ENCODE results near the gene GABPB2. TPM values are rescaled to one million over a fixed set of nuclear protein-coding genes. Genes with fewer than 3 reads are reported as not detected.

Gene GABPB2
- total and polyA plus RNA-seq, 4 donors, result 0.94 to 13.3 (median 4.4) TPM

DNA sequence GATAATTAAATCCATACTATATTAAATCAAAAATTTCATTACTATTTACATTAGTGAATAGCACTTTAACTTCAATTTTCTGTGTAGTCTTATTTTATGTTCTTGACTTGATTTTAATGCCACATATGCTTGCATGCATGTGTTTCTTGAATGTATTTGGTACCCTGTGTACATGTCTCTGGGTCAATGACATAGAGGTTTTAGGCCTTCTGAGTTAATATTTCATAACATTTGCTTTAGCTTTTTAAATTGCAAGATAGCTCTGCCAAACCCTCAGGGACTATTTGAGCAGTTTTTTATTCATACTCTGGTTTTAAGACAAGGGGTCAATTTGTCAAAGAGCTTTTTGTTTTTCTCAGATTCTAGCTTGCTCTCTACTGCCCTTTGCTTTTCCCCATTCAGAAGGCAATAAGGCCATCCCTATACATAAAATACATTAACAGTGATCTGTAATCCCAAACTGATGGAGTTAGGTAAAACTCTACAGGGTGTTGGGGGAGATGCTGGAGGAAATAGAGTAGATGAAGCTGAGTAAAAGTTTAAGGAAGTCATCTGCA, 5.4 kb upstream of the GABPB2 start (continued):
- TF ChIP-seq, protein P1, sequence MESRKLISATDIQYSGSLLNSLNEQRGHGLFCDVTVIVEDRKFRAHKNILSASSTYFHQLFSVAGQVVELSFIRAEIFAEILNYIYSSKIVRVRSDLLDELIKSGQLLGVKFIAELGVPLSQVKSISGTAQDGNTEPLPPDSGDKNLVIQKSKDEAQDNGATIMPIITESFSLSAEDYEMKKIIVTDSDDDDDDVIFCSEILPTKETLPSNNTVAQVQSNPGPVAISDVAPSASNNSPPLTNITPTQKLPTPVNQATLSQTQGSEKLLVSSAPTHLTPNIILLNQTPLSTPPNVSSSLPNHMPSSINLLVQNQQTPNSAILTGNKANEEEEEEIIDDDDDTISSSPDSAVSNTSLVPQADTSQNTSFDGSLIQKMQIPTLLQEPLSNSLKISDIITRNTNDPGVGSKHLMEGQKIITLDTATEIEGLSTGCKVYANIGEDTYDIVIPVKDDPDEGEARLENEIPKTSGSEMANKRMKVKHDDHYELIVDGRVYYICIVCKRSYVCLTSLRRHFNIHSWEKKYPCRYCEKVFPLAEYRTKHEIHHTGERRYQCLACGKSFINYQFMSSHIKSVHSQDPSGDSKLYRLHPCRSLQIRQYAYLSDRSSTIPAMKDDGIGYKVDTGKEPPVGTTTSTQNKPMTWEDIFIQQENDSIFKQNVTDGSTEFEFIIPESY (IDR thresholded peaks at IDR 0.05), result peak; percentile 28
- TF ChIP-seq FOXA2 (IDR thresholded peaks at IDR 0.05), result no peak
- TF ChIP-seq GABPA (IDR thresholded peaks at IDR 0.05 in 1 of 2, conservative IDR thresholded peaks at IDR 0.05 in 1 of 2), result no peak
- TF ChIP-seq RAD21 (IDR thresholded peaks at IDR 0.05), result no peak
- TF ChIP-seq YY1 (IDR thresholded peaks at IDR 0.05), result peak; percentile 28
- TF ChIP-seq HNF4G (IDR thresholded peaks at IDR 0.05), result no peak

DNA sequence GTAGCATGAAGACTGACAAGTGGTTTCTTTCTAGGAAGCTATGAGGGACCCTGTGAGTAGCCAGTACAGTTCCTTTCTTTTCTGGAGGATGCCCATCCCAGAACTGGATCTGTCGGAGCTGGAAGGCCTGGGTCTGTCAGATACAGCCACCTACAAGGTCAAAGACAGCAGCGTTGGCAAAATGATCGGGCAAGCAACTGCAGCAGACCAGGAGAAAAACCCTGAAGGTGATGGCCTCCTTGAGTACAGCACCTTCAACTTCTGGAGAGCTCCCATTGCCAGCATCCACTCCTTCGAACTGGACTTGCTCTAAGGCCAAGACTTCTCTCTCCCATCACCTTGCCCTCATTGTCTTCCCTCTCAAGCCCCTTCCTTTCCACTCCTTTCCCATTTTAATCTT, 3.4 kb upstream of the GABPB2 start:
- Histone ChIP-seq H3K9ac (ENCODE audit: low read depth in 1 of 2, low read length in 2 of 2) (no peak overlapping the region), H3K4me3 (ENCODE audit: low read depth in 1 of 3, low read length in 3 of 3) (no peak overlapping the region), H3K4me1 (ENCODE audit: control insufficient read depth in 4 of 4, insufficient read depth in 4 of 4, low read length in 3 of 4) (peaks cover 7 to 29% (median 21%) of the 10 kb centered on the region in 4 donors), H3K9me3 (ENCODE audit: control insufficient read depth in 4 of 4, low read length in 3 of 4) (no peaks in the 10 kb centered on the region), H3K36me3 (ENCODE audit: control insufficient read depth in 4 of 4, insufficient read depth in 3 of 4, low read depth in 1 of 4, low read length in 3 of 4) (no peaks in the 10 kb centered on the region), H3K27ac (ENCODE audit: low read depth in 1 of 2, low read length in 2 of 2) (no peak overlapping the region), H3K27me3 (ENCODE audit: control insufficient read depth in 4 of 4, insufficient read depth in 4 of 4, low read length in 3 of 4) (no peaks in the 10 kb centered on the region)
- TF ChIP-seq HNF4G (IDR thresholded peaks at IDR 0.05) (no peak), SP1 (IDR thresholded peaks at IDR 0.05) (no peak)
- no peak for DNase-seq (ENCODE audit: low spot score)
- 95% methylated on average over 4 of the region's 4 CpGs for WGBS

DNA sequence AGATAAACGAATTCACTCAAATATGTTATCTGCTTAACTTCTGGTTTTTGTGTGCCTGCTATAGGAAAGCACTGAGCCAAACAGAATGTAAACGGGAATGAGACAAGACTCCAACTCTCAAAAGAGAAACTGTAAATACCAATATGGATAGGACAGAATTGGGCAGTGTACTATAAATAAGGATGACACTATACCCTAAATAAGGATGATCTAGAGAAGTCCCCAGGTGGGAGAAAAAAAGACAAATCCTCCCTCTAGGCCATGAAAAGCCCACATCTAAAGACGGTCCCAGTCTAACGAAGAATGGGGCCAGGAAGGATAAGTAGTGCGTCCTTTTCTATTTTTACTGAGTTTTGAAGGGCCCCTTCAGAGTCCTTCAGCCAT, 1.5 kb upstream of the GABPB2 start:
- Histone ChIP-seq H3K4me3 (ENCODE audit: low read depth in 1 of 3, low read length in 3 of 3) (no peak overlapping the region), H3K9ac (ENCODE audit: low read depth in 1 of 2, low read length in 2 of 2) (no peak overlapping the region), H3K4me1 (ENCODE audit: control insufficient read depth in 4 of 4, insufficient read depth in 4 of 4, low read length in 3 of 4) (peaks cover 7 to 29% (median 21%) of the 10 kb centered on the region in 4 donors), H3K27ac (ENCODE audit: low read depth in 1 of 2, low read length in 2 of 2) (no peak overlapping the region), H3K9me3 (ENCODE audit: control insufficient read depth in 4 of 4, low read length in 3 of 4) (no peaks in the 10 kb centered on the region), H3K27me3 (ENCODE audit: control insufficient read depth in 4 of 4, insufficient read depth in 4 of 4, low read length in 3 of 4) (no peaks in the 10 kb centered on the region), H3K36me3 (ENCODE audit: control insufficient read depth in 4 of 4, insufficient read depth in 3 of 4, low read depth in 1 of 4, low read length in 3 of 4) (no peaks in the 10 kb centered on the region)
- WGBS, result 91% methylated on average over 5 of the region's 5 CpGs
- no peak for TF ChIP-seq HNF4A (conservative IDR thresholded peaks at IDR 0.05)
- no peak for TF ChIP-seq FOXA1 (IDR thresholded peaks at IDR 0.05)
- TF ChIP-seq FOXA2 (IDR thresholded peaks at IDR 0.05), result no peak
- TF ChIP-seq NR2F2 (IDR thresholded peaks at IDR 0.05), result no peak
- TF ChIP-seq RAD21 (IDR thresholded peaks at IDR 0.05), result no peak
- TF ChIP-seq JUND (IDR thresholded peaks at IDR 0.05), result no peak
- TF ChIP-seq, protein P1 (IDR thresholded peaks at IDR 0.05), result no peak
- no peak for TF ChIP-seq SP1 (IDR thresholded peaks at IDR 0.05)
- TF ChIP-seq, protein P2, sequence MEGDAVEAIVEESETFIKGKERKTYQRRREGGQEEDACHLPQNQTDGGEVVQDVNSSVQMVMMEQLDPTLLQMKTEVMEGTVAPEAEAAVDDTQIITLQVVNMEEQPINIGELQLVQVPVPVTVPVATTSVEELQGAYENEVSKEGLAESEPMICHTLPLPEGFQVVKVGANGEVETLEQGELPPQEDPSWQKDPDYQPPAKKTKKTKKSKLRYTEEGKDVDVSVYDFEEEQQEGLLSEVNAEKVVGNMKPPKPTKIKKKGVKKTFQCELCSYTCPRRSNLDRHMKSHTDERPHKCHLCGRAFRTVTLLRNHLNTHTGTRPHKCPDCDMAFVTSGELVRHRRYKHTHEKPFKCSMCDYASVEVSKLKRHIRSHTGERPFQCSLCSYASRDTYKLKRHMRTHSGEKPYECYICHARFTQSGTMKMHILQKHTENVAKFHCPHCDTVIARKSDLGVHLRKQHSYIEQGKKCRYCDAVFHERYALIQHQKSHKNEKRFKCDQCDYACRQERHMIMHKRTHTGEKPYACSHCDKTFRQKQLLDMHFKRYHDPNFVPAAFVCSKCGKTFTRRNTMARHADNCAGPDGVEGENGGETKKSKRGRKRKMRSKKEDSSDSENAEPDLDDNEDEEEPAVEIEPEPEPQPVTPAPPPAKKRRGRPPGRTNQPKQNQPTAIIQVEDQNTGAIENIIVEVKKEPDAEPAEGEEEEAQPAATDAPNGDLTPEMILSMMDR (IDR thresholded peaks at IDR 0.05; ENCODE audit: low read depth, low read length, missing input control), result no peak
- TF ChIP-seq HNF4G (IDR thresholded peaks at IDR 0.05), result no peak
- TF ChIP-seq EGR1 (IDR thresholded peaks at IDR 0.05; ENCODE audit: low read depth in 2 of 2), result no peak
- TF ChIP-seq YY1 (IDR thresholded peaks at IDR 0.05), result no peak
- no peak for TF ChIP-seq TAF1 (conservative IDR thresholded peaks at IDR 0.05)
- no peak for DNase-seq (ENCODE audit: low spot score)

All from liver (tissue), 9 donors.